HepG2 (cell line): Measurements from ENCODE around the gene HCFC1R1. TPM values are rescaled to one million over a fixed set of nuclear protein-coding genes. Genes with fewer than 3 reads are reported as not detected.

Experiments used
- ARNT2 ChIP-seq: sonication (generic); formaldehyde crosslinking; IDR thresholded peaks from 2 replicates; pipeline ENCODE4 v1.8.0; 2022; ENCODE audit warnings: mild to moderate bottlenecking, low read depth, missing genetic modification reagents, moderate library complexity
- CAMTA2 ChIP-seq: sonication (generic); formaldehyde crosslinking; IDR thresholded peaks from 2 replicates; pipeline ENCODE4 v1.4.0; 2020; ENCODE audit warnings: mild to moderate bottlenecking, missing genetic modification reagents, borderline replicate concordance
- CENPX ChIP-seq: sonication (generic); formaldehyde crosslinking; IDR thresholded peaks from 2 replicates; pipeline ENCODE4 v1.9.0; 2021; ENCODE audit warnings: mild to moderate bottlenecking, missing genetic modification reagents, moderate library complexity
- HDAC1 ChIP-seq: sonication (generic); formaldehyde crosslinking; IDR thresholded peaks from 2 replicates; pipeline ENCODE4 v1.5.1; 2020; ENCODE audit warnings: mild to moderate bottlenecking, missing genetic modification reagents
- KDM3A ChIP-seq: IDR thresholded peaks from 2 replicates; pipeline ENCODE4 v1.6.1; 2018; ENCODE audit warnings: low read depth, missing compliant biosample characterization
- NFKBIZ ChIP-seq: IDR thresholded peaks from 2 replicates; pipeline ENCODE4 v1.6.1; 2018; ENCODE audit warnings: missing genetic modification reagents, missing compliant biosample characterization
- PPARG ChIP-seq: conservative IDR thresholded peaks from 2 replicates; pipeline ENCODE4 v1.6.1; 2016; ENCODE audit warnings: missing biosample characterization, missing genetic modification reagents
- RBM22 ChIP-seq: fragments of 200-400 bp; formaldehyde crosslinking; optimal IDR thresholded peaks from 2 replicates; pipeline ENCODE3; 2017; ENCODE audit warnings: mild to moderate bottlenecking, low read length, moderate library complexity
- REL ChIP-seq: sonication (generic); formaldehyde crosslinking; conservative IDR thresholded peaks from 2 replicates; pipeline ENCODE4 v1.8.0; 2022; ENCODE audit warnings: mild to moderate bottlenecking, missing genetic modification reagents, moderate library complexity
- SP4 ChIP-seq: sonication (generic); formaldehyde crosslinking; IDR thresholded peaks from 2 replicates; pipeline ENCODE4 v1.8.1; 2023; ENCODE audit warnings: mild to moderate bottlenecking, missing genetic modification reagents
- SPEN ChIP-seq: sonication (generic); formaldehyde crosslinking; IDR thresholded peaks from 2 replicates; pipeline ENCODE4 v1.5.1; 2020; ENCODE audit warnings: low read depth, mild to moderate bottlenecking, missing genetic modification reagents
- ZBTB42 ChIP-seq: sonication (generic); formaldehyde crosslinking; IDR thresholded peaks from 2 replicates; pipeline ENCODE4 v1.5.0; 2020; ENCODE audit warnings: mild to moderate bottlenecking, missing genetic modification reagents
- ZFP37 ChIP-seq: sonication (generic); formaldehyde crosslinking; IDR thresholded peaks from 2 replicates; pipeline ENCODE4 v1.4.0; 2020; ENCODE audit warnings: missing genetic modification reagents, borderline replicate concordance
- ZFX ChIP-seq: sonication (generic); formaldehyde crosslinking; IDR thresholded peaks from 2 replicates; pipeline ENCODE4 v1.4.0; 2020; ENCODE audit warnings: mild to moderate bottlenecking, low read depth, missing genetic modification reagents, moderate library complexity
- ZNF251 ChIP-seq: sonication (generic); formaldehyde crosslinking; IDR thresholded peaks from 2 replicates; pipeline ENCODE4 v1.9.0; 2021; ENCODE audit warnings: mild to moderate bottlenecking, missing genetic modification reagents
- ZNF343 ChIP-seq: sonication (generic); formaldehyde crosslinking; IDR thresholded peaks from 2 replicates; pipeline ENCODE4 v1.4.0; 2020; ENCODE audit warnings: mild to moderate bottlenecking, missing genetic modification reagents
- ZNF510 ChIP-seq: sonication (generic); formaldehyde crosslinking; IDR thresholded peaks from 2 replicates; pipeline ENCODE4 v1.4.0; 2020; ENCODE audit warnings: low read depth, mild to moderate bottlenecking, missing genetic modification reagents
- ZNF546 ChIP-seq: sonication (generic); formaldehyde crosslinking; conservative IDR thresholded peaks from 2 replicates; pipeline ENCODE4 v1.8.1; 2023; ENCODE audit warnings: mild to moderate bottlenecking, missing genetic modification reagents
- polyA plus RNA-seq, 8 experiments: library from polyadenylated mRNA; depleted of rRNA in 3 of 8; stranded (reverse) in 7 of 8; unstranded in 1 of 8; fragments of >200 nt; fragmentation: Illumina TruSeq in 4 of 8; extraction: Trizol in 4 of 8; gene quantifications; 2 replicates each; pipeline versions ENCODE4 v1.2.1 to v1.2.3, GENCODE V29; 2011 to 2016; ENCODE audit warnings: low read depth in 4 of 8, missing spikeins in 1 of 8, mixed read lengths in 1 of 8; ENCODE audit not compliant: insufficient read depth in 1 of 8
- total RNA-seq, 5 experiments: library from RNA; depleted of rRNA; stranded (reverse); fragments of >200 nt; fragmentation: Illumina TruSeq; extraction: Trizol; gene quantifications; 2 replicates each; pipeline ENCODE4 v1.2.3, GENCODE V29; 2016; ENCODE audit warnings: low read depth in 1 of 5
- TF ChIP-seq, protein P1 (sequence below): sonication (generic); formaldehyde crosslinking; IDR thresholded peaks from 2 replicates; pipeline ENCODE4 v1.5.0; 2020; ENCODE audit warnings: mild to moderate bottlenecking, missing genetic modification reagents, borderline replicate concordance
- TF ChIP-seq, protein P2 (sequence below): sonication (generic); formaldehyde crosslinking; IDR thresholded peaks from 2 replicates; pipeline ENCODE4 v1.4.0; 2020; ENCODE audit warnings: missing genetic modification reagents

Gene HCFC1R1
- total and polyA plus RNA-seq, 2 of the 13 experiments (the other 11 are each of a cell fraction or from before 2014, with no cell fraction given): 13.8 to 16.1 TPM

DNA sequence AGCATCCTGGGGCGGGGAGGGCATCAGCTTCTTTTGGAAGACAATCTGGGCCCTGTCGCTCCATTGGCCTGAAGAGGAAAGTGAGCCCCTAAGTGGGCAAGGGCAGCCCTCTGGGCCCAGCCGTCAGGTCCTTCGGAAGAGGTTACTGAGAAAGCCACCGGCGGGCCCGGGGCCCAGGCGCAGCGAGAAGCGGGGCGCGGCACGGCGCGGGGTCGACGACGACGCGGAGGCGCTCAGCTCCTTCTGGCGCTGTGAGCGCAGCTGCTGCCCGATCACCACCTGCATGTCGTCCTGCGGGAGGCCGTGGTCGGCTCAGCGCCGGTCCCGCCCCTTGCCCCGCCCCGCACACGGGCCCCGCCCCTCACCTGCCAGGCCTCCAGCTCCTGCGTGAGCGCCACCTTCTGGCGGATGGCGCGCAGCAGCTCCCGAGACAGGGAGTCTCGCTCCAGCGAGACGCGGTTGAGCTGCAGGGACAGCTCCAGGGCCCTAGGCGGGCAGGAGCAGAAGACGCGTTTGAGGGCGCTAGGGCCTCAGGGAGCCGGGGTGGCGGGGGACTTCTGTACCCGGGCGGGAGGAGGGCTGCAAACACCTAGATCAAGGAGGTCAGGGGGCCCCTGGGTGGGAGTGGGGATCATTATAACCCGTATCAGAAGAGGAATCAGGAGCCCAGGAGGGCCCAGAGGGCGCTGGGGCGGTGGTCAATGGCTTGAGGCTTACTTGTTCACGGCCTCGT, 4.4 kb upstream of the HCFC1R1 start (continued):
- TF ChIP-seq, protein P1, sequence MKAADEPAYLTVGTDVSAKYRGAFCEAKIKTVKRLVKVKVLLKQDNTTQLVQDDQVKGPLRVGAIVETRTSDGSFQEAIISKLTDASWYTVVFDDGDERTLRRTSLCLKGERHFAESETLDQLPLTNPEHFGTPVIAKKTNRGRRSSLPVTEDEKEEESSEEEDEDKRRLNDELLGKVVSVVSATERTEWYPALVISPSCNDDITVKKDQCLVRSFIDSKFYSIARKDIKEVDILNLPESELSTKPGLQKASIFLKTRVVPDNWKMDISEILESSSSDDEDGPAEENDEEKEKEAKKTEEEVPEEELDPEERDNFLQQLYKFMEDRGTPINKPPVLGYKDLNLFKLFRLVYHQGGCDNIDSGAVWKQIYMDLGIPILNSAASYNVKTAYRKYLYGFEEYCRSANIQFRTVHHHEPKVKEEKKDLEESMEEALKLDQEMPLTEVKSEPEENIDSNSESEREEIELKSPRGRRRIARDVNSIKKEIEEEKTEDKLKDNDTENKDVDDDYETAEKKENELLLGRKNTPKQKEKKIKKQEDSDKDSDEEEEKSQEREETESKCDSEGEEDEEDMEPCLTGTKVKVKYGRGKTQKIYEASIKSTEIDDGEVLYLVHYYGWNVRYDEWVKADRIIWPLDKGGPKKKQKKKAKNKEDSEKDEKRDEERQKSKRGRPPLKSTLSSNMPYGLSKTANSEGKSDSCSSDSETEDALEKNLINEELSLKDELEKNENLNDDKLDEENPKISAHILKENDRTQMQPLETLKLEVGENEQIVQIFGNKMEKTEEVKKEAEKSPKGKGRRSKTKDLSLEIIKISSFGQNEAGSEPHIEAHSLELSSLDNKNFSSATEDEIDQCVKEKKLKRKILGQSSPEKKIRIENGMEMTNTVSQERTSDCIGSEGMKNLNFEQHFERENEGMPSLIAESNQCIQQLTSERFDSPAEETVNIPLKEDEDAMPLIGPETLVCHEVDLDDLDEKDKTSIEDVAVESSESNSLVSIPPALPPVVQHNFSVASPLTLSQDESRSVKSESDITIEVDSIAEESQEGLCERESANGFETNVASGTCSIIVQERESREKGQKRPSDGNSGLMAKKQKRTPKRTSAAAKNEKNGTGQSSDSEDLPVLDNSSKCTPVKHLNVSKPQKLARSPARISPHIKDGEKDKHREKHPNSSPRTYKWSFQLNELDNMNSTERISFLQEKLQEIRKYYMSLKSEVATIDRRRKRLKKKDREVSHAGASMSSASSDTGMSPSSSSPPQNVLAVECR: peak; percentile 63; the same call in 1 of the 2 replicates
- TF ChIP-seq ZFP37 (CRISPR knock-in tag): no peak
- TF ChIP-seq ZNF510 (CRISPR knock-in tag): no peak
- no peak for TF ChIP-seq REL
- peak; percentile 78; the same call in 1 of the 2 replicates for TF ChIP-seq SP4 (CRISPR knock-in tag)
- TF ChIP-seq ZBTB42 (CRISPR knock-in tag): no peak
- peak; percentile 53; the same call in 1 of the 2 replicates for TF ChIP-seq ZFX (CRISPR knock-in tag)
- TF ChIP-seq ARNT2: no peak
- TF ChIP-seq NFKBIZ (CRISPR knock-in tag): no peak
- no peak for TF ChIP-seq CAMTA2 (CRISPR knock-in tag)
- TF ChIP-seq HDAC1 (CRISPR knock-in tag): no peak
- TF ChIP-seq KDM3A: no peak; the same call in 1 of the 2 replicates
- TF ChIP-seq SPEN: peak; percentile 50; the same call in 1 of the 2 replicates
- TF ChIP-seq RBM22: no peak
- TF ChIP-seq ZNF251 (CRISPR knock-in tag): no peak
- TF ChIP-seq, protein P2, sequence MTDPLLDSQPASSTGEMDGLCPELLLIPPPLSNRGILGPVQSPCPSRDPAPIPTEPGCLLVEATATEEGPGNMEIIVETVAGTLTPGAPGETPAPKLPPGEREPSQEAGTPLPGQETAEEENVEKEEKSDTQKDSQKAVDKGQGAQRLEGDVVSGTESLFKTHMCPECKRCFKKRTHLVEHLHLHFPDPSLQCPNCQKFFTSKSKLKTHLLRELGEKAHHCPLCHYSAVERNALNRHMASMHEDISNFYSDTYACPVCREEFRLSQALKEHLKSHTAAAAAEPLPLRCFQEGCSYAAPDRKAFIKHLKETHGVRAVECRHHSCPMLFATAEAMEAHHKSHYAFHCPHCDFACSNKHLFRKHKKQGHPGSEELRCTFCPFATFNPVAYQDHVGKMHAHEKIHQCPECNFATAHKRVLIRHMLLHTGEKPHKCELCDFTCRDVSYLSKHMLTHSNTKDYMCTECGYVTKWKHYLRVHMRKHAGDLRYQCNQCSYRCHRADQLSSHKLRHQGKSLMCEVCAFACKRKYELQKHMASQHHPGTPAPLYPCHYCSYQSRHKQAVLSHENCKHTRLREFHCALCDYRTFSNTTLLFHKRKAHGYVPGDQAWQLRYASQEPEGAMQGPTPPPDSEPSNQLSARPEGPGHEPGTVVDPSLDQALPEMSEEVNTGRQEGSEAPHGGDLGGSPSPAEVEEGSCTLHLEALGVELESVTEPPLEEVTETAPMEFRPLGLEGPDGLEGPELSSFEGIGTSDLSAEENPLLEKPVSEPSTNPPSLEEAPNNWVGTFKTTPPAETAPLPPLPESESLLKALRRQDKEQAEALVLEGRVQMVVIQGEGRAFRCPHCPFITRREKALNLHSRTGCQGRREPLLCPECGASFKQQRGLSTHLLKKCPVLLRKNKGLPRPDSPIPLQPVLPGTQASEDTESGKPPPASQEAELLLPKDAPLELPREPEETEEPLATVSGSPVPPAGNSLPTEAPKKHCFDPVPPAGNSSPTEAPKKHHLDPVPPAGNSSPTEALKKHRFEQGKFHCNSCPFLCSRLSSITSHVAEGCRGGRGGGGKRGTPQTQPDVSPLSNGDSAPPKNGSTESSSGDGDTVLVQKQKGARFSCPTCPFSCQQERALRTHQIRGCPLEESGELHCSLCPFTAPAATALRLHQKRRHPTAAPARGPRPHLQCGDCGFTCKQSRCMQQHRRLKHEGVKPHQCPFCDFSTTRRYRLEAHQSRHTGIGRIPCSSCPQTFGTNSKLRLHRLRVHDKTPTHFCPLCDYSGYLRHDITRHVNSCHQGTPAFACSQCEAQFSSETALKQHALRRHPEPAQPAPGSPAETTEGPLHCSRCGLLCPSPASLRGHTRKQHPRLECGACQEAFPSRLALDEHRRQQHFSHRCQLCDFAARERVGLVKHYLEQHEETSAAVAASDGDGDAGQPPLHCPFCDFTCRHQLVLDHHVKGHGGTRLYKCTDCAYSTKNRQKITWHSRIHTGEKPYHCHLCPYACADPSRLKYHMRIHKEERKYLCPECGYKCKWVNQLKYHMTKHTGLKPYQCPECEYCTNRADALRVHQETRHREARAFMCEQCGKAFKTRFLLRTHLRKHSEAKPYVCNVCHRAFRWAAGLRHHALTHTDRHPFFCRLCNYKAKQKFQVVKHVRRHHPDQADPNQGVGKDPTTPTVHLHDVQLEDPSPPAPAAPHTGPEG (CRISPR knock-in tag): no peak
- no peak for TF ChIP-seq ZNF343
- TF ChIP-seq PPARG (CRISPR knock-in tag): no peak
- TF ChIP-seq CENPX (CRISPR knock-in tag): no peak
- TF ChIP-seq ZNF546 (CRISPR knock-in tag): no peak
